ENCODE measurements around the gene BRS3.

The BRS3 gene

DNA sequence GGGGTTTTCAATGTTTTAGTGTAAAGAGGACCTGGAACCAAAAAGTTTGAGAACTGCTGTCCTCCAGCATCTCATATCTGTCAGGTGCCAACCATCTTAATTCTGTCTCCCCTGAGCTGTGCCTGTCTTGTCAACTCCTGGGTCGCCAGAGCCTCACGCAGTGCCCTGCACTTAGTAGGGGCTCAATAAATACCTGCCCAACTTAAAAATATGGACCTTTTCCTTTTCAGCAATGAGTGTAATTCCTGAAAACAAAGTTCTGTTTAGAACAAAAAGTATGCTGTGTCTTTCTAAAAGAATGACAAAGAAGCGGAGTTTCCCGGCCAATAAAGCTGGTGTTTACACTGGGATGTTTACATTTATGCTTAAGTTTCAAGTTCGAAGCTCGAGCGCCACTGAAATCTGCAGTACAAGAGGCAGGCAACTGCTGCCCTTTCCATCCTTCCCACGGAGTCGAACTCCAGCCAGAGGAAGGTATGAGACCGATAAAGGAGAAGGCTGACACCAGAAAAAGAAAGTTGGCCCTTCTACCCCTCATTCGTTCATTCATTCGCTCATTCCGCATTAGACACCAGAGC is 8.5 kb downstream of the BRS3 start:
- no peak for DNase-seq

- DNase-seq: peak; percentile 64
These were observed 9.2 kb downstream of the BRS3 start for GRCh38 chrX:136496764-136497555.

DNA sequence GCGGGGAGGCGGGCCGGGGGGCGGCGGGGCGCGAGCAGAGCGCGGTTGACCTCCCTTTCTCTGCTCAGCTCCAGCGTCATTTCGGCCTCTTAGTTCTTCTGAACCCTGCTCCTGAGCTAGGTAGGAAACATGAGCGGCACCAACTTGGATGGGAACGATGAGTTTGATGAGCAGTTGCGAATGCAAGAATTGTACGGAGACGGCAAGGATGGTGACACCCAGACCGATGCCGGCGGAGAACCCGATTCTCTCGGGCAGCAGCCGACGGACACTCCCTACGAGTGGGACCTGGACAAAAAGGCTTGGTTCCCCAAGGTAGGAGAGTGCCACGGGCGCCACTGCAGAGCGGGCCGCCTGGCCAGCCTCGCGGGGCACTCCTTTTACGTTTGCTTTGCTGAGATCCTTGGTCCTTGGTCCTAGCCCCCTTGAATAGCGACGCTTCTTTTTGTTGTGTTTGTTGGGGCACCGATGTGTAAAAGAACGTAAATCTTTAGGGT is 9.9 kb downstream of the BRS3 start, which contains the start of gene HTATSF1:
TSS of gene HTATSF1 (plus strand) at position 37 of the 497 bp plus-strand sequence. CDS start at position 130, 93 bp downstream.
- no peak for DNase-seq

DNA sequence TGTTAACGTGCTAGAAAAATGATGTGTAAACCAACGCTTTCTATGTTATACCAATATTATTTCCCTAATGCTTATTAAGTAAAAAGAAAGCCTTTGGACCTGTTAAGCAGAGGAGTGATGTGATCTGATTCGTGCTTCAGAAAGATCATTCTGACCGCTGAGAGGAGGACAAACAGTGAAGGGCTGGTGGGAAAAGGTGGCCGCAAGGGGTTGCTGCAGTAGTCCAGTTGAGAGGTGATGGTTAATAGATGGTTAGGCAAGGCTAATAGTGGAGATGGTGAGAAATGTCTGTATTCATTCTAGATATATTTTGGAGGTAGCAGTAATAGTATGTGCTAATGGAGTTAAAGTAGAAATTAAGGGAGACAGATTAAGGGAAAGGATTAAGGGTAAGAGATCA is 31.3 kb downstream of the BRS3 start:
- DNase-seq: no peak

- DNase-seq: no peak
These were observed 36.0 kb downstream of the BRS3 start for GRCh38 chrX:136523770-136524169.

DNA sequence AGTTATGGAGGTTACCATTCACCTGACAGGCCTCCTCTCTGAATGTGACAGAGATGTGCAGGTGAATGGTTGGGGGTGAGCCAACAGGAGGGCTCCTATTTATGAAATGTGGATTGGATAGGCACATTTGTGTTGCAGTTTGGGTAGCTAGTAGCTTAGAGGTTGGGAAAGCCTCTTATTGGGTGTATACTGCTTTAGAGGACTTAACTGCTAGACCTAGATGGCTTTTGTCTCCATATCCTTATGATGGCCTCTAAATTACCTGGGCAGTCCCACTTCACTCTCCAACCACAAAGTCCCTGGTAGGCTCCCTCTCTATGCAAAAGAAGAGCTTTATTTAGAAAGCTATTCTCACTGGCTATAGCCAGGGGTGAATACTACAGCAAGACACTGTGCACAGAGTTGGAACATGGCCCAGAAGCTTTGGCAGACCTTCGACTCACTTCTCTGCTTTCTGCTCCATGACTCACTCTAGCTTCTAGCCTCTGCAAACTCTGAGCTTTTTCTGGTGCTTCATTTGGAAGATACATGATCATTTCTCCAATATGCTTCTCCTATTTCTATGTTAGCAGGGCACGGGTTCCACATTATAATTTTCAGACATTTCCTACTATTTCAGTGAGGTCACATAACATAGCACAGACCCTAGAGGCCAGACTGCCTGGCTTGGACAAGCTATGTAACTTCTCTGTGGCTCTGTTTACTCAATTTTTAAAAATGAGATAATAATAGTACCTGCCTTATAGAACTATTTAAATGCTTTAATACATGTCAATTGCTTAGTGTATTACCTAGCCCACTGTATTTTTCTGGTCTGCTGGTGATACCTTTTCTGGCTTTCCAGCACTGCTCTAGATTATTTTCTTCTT is 38.2 kb downstream of the BRS3 start:
- no peak for DNase-seq

DNA sequence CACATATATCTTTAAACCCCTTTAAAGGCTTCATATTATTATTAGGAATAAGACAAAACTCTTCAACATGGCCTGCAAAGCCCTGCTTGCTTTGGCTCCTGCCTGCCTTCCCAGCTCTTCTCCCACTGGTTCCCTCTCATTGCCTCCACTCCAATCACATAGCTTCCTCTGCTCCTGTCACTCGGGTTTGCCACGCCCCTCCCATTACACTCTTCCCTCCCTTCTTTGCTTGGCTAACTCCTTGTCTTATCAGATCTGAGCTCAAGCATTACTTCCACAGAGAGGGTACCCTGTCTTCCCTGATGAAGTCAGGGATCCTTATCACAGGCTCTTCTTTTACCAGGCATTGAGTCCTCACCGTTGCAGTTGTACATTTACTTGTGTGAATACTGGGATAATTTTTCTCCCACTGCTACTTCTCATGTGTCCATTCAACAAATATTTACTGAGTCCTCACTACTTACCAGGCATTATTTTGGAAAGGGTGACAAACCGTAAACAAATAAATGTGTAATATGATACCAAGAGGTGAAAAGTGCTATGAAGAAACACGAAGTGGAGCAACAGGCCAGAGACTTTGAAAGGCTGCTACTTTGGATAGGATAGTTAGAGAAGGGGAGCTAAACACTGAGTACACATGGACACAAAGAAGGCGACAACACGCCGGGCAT is 41.0 kb downstream of the BRS3 start:
- DNase-seq: no peak

GRCh38 chrX:136529795-136530194 is 42.0 kb downstream of the BRS3 start:
- no peak for DNase-seq

GRCh38 chrX:136531951-136532350 is 44.2 kb downstream of the BRS3 start, which contains the start of gene VGLL1:
VGLL1 (plus strand) TSS chrX:136532215; CDS start chrX:136536021, 3,806 bp downstream.
- DNase-seq: no peak

DNA sequence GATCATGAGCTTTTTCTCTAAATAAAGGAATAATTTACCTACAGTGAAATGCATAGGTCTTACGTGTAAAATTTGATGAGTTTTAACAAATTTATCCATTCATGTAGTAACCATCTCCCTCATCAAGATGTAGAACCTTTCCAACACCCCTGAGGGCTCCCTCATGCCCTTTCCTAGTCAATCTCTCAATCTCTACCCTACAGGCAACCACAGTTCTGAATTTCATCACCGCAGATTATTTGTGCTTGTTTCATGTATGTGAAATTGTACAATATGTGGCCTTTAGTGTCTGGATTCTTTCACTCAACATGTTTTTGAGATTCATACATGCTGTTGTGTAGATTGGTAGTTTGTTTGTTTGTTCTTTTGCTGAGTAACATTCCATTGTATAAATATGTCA is 46.4 kb downstream of the BRS3 start:
- no peak for DNase-seq

DNA sequence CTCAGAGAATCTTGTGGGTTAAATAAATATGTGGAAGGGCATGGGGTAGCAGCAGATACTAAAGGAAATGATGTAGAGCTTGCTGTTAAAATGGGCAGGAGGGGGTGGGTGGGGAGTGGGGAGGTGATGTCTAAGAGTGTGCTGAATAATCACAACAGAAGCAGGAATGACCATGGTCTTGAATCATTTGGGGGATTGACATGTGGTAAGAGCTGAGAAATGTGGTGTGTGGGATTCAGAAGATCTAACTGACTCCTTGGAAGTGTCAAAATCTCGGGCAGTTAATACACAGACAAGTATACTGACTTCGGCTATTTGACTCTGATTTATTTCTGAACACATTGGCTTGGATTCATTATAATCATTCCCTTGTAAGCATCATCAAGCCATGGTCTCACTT is 51.1 kb downstream of the BRS3 start:
- no peak for DNase-seq

- DNase-seq: no peak
These were observed 52.5 kb downstream of the BRS3 start for GRCh38 chrX:136540226-136540625.

GRCh38 chrX:136541294-136541693 is 53.5 kb downstream of the BRS3 start:
- DNase-seq: no peak

GRCh38 chrX:136542281-136542680 is 54.5 kb downstream of the BRS3 start:
- DNase-seq: no peak

Data from GOT3 (cell line).